H54 (cell line): ENCODE measurements around the gene DNAH7.
A peak's percentile ranks its signal among the peaks of the same experiment; 100 is the strongest.

Experiments used
- DNase-seq: peaks from one replicate; pipeline ENCODE4 v3.0.0; 2011; ENCODE audit warnings: low spot score, mixed read lengths; ENCODE audit not compliant: insufficient read length
- FAIRE-seq: peaks from 3 replicates; lab custom pipeline; 2011; peaks lifted over from hg19 to GRCh38; lab: Jason Lieb, UNC
- POLR2A ChIP-seq: IDR thresholded peaks from 2 replicates; pipeline ENCODE4 v1.6.1; 2011; ENCODE audit warnings: low read depth, mild to moderate bottlenecking, low read length

The DNAH7 gene

GRCh38 chr2:195907474-195907873 lies 161.2 kb downstream of the DNAH7 start:
- no peak for FAIRE-seq
- no peak for TF ChIP-seq POLR2A
- no peak for DNase-seq

GRCh38 chr2:195903956-195904355 lies 164.7 kb downstream of the DNAH7 start:
- no peak for FAIRE-seq
- TF ChIP-seq POLR2A, result no peak
- DNase-seq, result no peak

GRCh38 chr2:195902857-195903256 lies 165.8 kb downstream of the DNAH7 start:
- DNase-seq (no peak), FAIRE-seq (no peak)
- TF ChIP-seq POLR2A, result no peak

GRCh38 chr2:195899226-195899625 lies 169.4 kb downstream of the DNAH7 start:
- no peak for DNase-seq
- FAIRE-seq, result peak; percentile 75
- TF ChIP-seq POLR2A, result no peak

GRCh38 chr2:195898505-195899191 lies 170.0 kb downstream of the DNAH7 start:
- FAIRE-seq (peak; percentile 99), DNase-seq (peak; percentile 38)
- no peak for TF ChIP-seq POLR2A

- DNase-seq (no peak), FAIRE-seq (no peak)
- TF ChIP-seq POLR2A, result no peak
Observed at GRCh38 chr2:195891081-195891480, 177.6 kb downstream of the DNAH7 start.

- DNase-seq (no peak), FAIRE-seq (peak; percentile 23)
- TF ChIP-seq POLR2A, result no peak
Observed at GRCh38 chr2:195879153-195879552, 189.5 kb downstream of the DNAH7 start.

- no peak for FAIRE-seq
- TF ChIP-seq POLR2A, result no peak
- DNase-seq, result no peak
Observed at GRCh38 chr2:195871326-195871725, 197.3 kb downstream of the DNAH7 start.

- DNase-seq (no peak), FAIRE-seq (no peak)
- no peak for TF ChIP-seq POLR2A
Observed at GRCh38 chr2:195864316-195864715, 204.3 kb downstream of the DNAH7 start.

GRCh38 chr2:195863564-195863963 lies 205.1 kb downstream of the DNAH7 start:
- TF ChIP-seq POLR2A, result no peak
- FAIRE-seq, result no peak
- DNase-seq, result no peak

GRCh38 chr2:195863121-195863520 lies 205.5 kb downstream of the DNAH7 start:
- FAIRE-seq (no peak), DNase-seq (no peak)
- no peak for TF ChIP-seq POLR2A

GRCh38 chr2:195861821-195862220 lies 206.8 kb downstream of the DNAH7 start:
- FAIRE-seq (no peak), DNase-seq (no peak)
- TF ChIP-seq POLR2A, result no peak

GRCh38 chr2:195859513-195859912 lies 209.1 kb downstream of the DNAH7 start:
- FAIRE-seq (no peak), DNase-seq (no peak)
- TF ChIP-seq POLR2A, result no peak

GRCh38 chr2:195857132-195857531 lies 211.5 kb downstream of the DNAH7 start:
- DNase-seq (no peak), FAIRE-seq (no peak)
- no peak for TF ChIP-seq POLR2A

GRCh38 chr2:195850764-195851163 lies 217.9 kb downstream of the DNAH7 start:
- no peak for DNase-seq
- FAIRE-seq, result no peak
- TF ChIP-seq POLR2A, result no peak
